Panc1 (cell line): ENCODE results near the gene CDKAL1. TPM values are rescaled to one million over a fixed set of nuclear protein-coding genes. Genes with fewer than 3 reads are reported as not detected.

Experiments used
- ATAC-seq: fragments of 200-7000 bp; cut with Tn5 transposase; 2 replicates; pipeline ENCODE4 v1.9.1; 2020; ENCODE audit warnings: mild to moderate bottlenecking, moderate library complexity
- BruUV-seq: library from RNA; stranded (reverse); fragments of 400-500 nt; replicated peaks from 2 replicates; lab custom pipeline; 2021; lab: Mats Ljungman, UMichigan
- CTCF ChIA-PET: fragments of 300-600 bp; sonication (Branson Sonifier 250); formaldehyde crosslinking; loops from one replicate; lab custom pipeline; 2022; ENCODE audit warnings: antibody characterized with exemption; lab: Charles Lee
- POLR2A ChIA-PET: fragments of 300-600 bp; sonication (Branson Sonifier 250); formaldehyde crosslinking; loops from one replicate; lab custom pipeline; 2022; ENCODE audit warnings: antibody characterized with exemption; lab: Charles Lee
- DNase-seq: peaks from one replicate; pipeline ENCODE4 v3.0.0-alpha.2; 2010; ENCODE audit warnings: low read depth, low spot score
- H3K27ac ChIP-seq: 2 replicates; pipeline ENCODE4 v1.5.1; 2011; ENCODE audit warnings: mild to moderate bottlenecking, low read length, inconsistent platforms
- H3K27me3 ChIP-seq: fragments of 200-500 bp; sonication (Bioruptor generic); 2 replicates; pipeline ENCODE4 v1.6.0; 2014; ENCODE audit warnings: low read length, inconsistent platforms; ENCODE audit not compliant: control insufficient read depth, insufficient read depth
- H3K36me3 ChIP-seq: fragments of 200-500 bp; sonication (Bioruptor generic); 2 replicates; pipeline ENCODE4 v1.5.1; 2014; ENCODE audit warnings: inconsistent platforms, mild to moderate bottlenecking, low read length, moderate library complexity; ENCODE audit not compliant: control insufficient read depth, insufficient read depth
- H3K4me1 ChIP-seq: 2 replicates; pipeline ENCODE4 v1.5.1; 2011; ENCODE audit warnings: inconsistent platforms, mild to moderate bottlenecking, low read length, moderate library complexity; ENCODE audit not compliant: control insufficient read depth, insufficient read depth
- H3K4me3 ChIP-seq, 2 experiments: 2 replicates each; pipeline ENCODE4 v1.5.1; 2011 to 2012; ENCODE audit warnings: low read depth in 2 of 2, low read length in 2 of 2, mild to moderate bottlenecking in 2 of 2, inconsistent platforms in 1 of 2, moderate library complexity in 1 of 2
- H3K9me3 ChIP-seq: fragments of 200-500 bp; sonication (Bioruptor generic); 2 replicates; pipeline ENCODE4 v1.5.1; 2014; ENCODE audit warnings: low read depth, mild to moderate bottlenecking, inconsistent platforms, low read length, moderate library complexity; ENCODE audit not compliant: control insufficient read depth, insufficient read depth
- POLR2AphosphoS5 ChIP-seq: IDR thresholded peaks from 2 replicates; pipeline ENCODE4 v1.6.1; 2012; ENCODE audit warnings: mild to moderate bottlenecking, low read depth, low read length, moderate library complexity
- SIN3A ChIP-seq: IDR thresholded peaks from 2 replicates; pipeline ENCODE4 v1.6.1; 2012; ENCODE audit warnings: low read depth, mild to moderate bottlenecking, low read length, moderate library complexity, borderline replicate concordance; ENCODE audit not compliant: insufficient read depth
- TCF7L2 ChIP-seq: IDR thresholded peaks from 2 replicates; pipeline ENCODE4 v1.6.1; 2011; ENCODE audit warnings: mild to moderate bottlenecking, low read depth, low read length, inconsistent platforms
- in situ Hi-C: cut with HindIII; loops from 2 replicates; pipeline ENCODE4 v1.10.0; 2016; ENCODE audit warnings: low sequenced_read_pairs, low pct_unique_long_range_greater_than_20kb
- intact Hi-C: fragments of 100-400 bp; cut with micrococcal nuclease; formaldehyde crosslinking; loops from one replicate; pipeline ENCODE4 v1.10.0; 2022; ENCODE audit not compliant: unreplicated experiment
- total RNA-seq: library from RNA; stranded (reverse); gene quantifications from one replicate; pipeline ENCODE4 v1.2.1, GENCODE V29; 2021; ENCODE audit not compliant: unreplicated experiment
- TF ChIP-seq, protein P1 (sequence below): fragments of 450-650 bp; IDR thresholded peaks from 2 replicates; pipeline ENCODE4 v1.5.1; 2017; ENCODE audit warnings: mild to moderate bottlenecking
- TF ChIP-seq, protein P2 (sequence below), 2 experiments: IDR thresholded peaks; 2 replicates each; pipeline ENCODE4 v1.6.1; 2011 to 2012; ENCODE audit warnings: low read depth in 2 of 2, control low read depth in 1 of 2, low read length in 1 of 2, mild to moderate bottlenecking in 1 of 2, moderate library complexity in 1 of 2; ENCODE audit not compliant: insufficient read depth in 1 of 2

The CDKAL1 gene
- total RNA-seq, 1 experiment from 2014 or later, result 14.5 TPM

DNA sequence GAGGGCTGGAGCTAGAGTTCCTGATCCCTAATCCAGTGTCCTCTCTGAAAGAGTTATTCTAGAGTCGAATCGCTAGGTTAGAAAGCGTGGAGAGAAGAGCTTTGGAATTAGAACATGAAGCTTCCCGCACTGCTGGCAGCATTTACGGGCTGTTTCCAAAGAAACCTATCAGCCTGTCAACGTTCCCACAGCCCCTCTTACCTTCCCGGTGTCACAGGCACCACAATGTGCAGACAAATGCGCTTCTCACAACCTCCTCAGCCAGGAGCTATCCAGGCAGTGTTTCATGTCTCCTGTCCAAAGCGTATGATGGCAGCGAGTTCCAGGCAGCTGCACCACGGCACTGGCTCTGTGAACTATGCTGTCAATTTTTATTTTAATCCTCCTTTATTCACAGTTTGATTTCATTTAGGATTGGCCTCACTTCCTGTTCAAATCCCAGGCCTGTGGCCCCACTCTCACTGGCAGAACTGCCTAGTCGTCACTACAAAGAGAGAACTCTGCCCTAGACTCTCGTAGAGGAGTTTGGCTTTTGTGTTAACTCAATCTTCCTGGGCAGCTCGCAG lies 736.5 kb downstream of the CDKAL1 start:
- Histone ChIP-seq H3K4me1 (no peaks in the 10 kb centered on the region), H3K36me3 (no peaks in the 10 kb centered on the region), H3K27me3 (no peaks in the 10 kb centered on the region), H3K4me3 (no peak overlapping the region), H3K9me3 (peaks cover 6% of the 10 kb centered on the region), H3K27ac (no peak overlapping the region)
- CTCF ChIA-PET, result no interaction called here
- BruUV-seq, result no TSS peak
- no peak for DNase-seq
- TF ChIP-seq, protein P1, sequence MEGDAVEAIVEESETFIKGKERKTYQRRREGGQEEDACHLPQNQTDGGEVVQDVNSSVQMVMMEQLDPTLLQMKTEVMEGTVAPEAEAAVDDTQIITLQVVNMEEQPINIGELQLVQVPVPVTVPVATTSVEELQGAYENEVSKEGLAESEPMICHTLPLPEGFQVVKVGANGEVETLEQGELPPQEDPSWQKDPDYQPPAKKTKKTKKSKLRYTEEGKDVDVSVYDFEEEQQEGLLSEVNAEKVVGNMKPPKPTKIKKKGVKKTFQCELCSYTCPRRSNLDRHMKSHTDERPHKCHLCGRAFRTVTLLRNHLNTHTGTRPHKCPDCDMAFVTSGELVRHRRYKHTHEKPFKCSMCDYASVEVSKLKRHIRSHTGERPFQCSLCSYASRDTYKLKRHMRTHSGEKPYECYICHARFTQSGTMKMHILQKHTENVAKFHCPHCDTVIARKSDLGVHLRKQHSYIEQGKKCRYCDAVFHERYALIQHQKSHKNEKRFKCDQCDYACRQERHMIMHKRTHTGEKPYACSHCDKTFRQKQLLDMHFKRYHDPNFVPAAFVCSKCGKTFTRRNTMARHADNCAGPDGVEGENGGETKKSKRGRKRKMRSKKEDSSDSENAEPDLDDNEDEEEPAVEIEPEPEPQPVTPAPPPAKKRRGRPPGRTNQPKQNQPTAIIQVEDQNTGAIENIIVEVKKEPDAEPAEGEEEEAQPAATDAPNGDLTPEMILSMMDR, result no peak
- TF ChIP-seq, protein P2, sequence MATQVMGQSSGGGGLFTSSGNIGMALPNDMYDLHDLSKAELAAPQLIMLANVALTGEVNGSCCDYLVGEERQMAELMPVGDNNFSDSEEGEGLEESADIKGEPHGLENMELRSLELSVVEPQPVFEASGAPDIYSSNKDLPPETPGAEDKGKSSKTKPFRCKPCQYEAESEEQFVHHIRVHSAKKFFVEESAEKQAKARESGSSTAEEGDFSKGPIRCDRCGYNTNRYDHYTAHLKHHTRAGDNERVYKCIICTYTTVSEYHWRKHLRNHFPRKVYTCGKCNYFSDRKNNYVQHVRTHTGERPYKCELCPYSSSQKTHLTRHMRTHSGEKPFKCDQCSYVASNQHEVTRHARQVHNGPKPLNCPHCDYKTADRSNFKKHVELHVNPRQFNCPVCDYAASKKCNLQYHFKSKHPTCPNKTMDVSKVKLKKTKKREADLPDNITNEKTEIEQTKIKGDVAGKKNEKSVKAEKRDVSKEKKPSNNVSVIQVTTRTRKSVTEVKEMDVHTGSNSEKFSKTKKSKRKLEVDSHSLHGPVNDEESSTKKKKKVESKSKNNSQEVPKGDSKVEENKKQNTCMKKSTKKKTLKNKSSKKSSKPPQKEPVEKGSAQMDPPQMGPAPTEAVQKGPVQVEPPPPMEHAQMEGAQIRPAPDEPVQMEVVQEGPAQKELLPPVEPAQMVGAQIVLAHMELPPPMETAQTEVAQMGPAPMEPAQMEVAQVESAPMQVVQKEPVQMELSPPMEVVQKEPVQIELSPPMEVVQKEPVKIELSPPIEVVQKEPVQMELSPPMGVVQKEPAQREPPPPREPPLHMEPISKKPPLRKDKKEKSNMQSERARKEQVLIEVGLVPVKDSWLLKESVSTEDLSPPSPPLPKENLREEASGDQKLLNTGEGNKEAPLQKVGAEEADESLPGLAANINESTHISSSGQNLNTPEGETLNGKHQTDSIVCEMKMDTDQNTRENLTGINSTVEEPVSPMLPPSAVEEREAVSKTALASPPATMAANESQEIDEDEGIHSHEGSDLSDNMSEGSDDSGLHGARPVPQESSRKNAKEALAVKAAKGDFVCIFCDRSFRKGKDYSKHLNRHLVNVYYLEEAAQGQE (IDR thresholded peaks at IDR 0.05; ENCODE audit: insufficient read depth in 1 of 2, low read depth in 2 of 2, low read length in 1 of 2), result no peak
- no peak for TF ChIP-seq POLR2AphosphoS5
- no peak for TF ChIP-seq TCF7L2
- no peak for TF ChIP-seq SIN3A
- in situ Hi-C loops, result no loop called here
- intact Hi-C loops, result no loop called here
- POLR2A ChIA-PET, result interaction anchor here (0.6 kb wide), 1 partner anchor 1202 kb away, joined by 8 read pairs; no protein-coding TSS in a partner anchor
- ATAC-seq, result no peak

DNA sequence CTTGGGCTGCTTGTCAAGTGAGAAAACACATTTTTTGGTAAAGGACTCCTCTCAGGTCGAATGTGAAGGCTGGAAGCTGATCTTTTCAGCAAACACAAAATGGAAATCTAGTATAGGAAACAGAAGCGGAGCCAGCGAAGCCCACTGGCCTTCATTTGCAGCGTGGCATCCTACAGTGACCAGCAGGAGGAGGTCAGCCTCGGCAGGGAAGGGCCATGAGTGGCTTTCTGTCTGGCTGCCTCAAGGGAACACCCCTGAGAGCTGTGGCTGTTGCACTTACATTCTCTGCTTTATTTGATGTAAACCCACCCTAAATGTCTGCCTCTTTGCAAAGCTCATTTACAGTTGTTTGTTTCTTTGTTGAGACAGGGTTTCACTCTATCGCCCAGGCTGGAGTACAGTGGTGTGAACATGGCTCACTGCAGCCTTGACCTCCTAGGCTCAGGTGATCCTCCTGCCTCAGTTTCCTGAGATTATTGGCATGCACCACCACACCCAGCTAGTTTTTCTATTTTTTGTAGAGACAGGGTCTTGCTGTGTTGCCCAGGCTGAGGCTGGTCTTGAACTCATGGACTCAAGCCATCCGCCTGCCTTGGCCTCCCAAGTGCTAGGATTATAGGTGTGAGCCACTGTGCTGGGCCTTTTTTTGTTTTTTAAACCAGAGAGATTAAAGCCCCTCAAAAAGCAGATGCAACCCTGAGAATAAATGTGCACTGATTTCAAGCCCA lies 737.3 kb downstream of the CDKAL1 start:
- no peaks in the 10 kb centered on the region for H3K27me3 ChIP-seq
- H3K36me3 ChIP-seq, result no peaks in the 10 kb centered on the region
- H3K4me3 ChIP-seq, result no peak overlapping the region
- peaks cover 6% of the 10 kb centered on the region for H3K9me3 ChIP-seq
- ChIA-PET CTCF (no interaction called here), POLR2A (no interaction called here)
- DNase-seq (no peak), ATAC-seq (no peak)
- no TSS peak for BruUV-seq
- no peaks in the 10 kb centered on the region for H3K4me1 ChIP-seq
- TF ChIP-seq POLR2AphosphoS5 (no peak), SIN3A (no peak), TCF7L2 (no peak)
- TF ChIP-seq, protein P2 (IDR thresholded peaks at IDR 0.05; ENCODE audit: insufficient read depth in 1 of 2, low read depth in 2 of 2, low read length in 1 of 2), result no peak
- TF ChIP-seq, protein P1, result no peak
- in situ Hi-C loops (no loop called here), intact Hi-C loops (no loop called here)
- no peak overlapping the region for H3K27ac ChIP-seq
